Activated naive CD4-positive, alpha-beta T cell treated with anti-CD3 and anti-CD28 coated beads, Interleukin-2, amount 10 ng/mL, durations not matched to agents 7 days and 5 days (primary cell): ENCODE data around the gene DDIT4L.
"Not testable (repeated sequence)": the region's sequence is repeated elsewhere in the genome, so short reads cannot be mapped to it uniquely, and the experiment has no call there.

ENCODE experiments used
- CTCF ChIA-PET: fragments of 350-600 bp; sonication (Branson Sonifier 250); formaldehyde crosslinking; loops from one replicate; lab custom pipeline; 2021; ENCODE audit warnings: antibody characterized with exemption; lab: Charles Lee
- DNase-seq: peaks from one replicate; pipeline ENCODE4 v3.0.0-alpha.2; 2020
- H3K27ac Mint-ChIP-seq: one replicate; pipeline ENCODE4 v1.8.0; 2021; ENCODE audit warnings: mild to moderate bottlenecking, moderate library complexity, mixed read lengths
- H3K27me3 Mint-ChIP-seq: one replicate; pipeline ENCODE4 v1.8.0; 2021; ENCODE audit warnings: mild to moderate bottlenecking, mixed read lengths
- H3K36me3 Mint-ChIP-seq: one replicate; pipeline ENCODE4 v1.8.0; 2021; ENCODE audit warnings: mixed read lengths
- H3K4me1 Mint-ChIP-seq: one replicate; pipeline ENCODE4 v1.8.0; 2021; ENCODE audit warnings: mixed read lengths
- H3K4me3 Mint-ChIP-seq: one replicate; pipeline ENCODE4 v1.8.0; 2021; ENCODE audit warnings: mild to moderate bottlenecking, moderate library complexity, mixed read lengths
- H3K9me3 Mint-ChIP-seq: one replicate; pipeline ENCODE4 v1.8.0; 2021; ENCODE audit warnings: mixed read lengths

DDIT4L gene, protein sequence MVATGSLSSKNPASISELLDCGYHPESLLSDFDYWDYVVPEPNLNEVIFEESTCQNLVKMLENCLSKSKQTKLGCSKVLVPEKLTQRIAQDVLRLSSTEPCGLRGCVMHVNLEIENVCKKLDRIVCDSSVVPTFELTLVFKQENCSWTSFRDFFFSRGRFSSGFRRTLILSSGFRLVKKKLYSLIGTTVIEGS

DNA sequence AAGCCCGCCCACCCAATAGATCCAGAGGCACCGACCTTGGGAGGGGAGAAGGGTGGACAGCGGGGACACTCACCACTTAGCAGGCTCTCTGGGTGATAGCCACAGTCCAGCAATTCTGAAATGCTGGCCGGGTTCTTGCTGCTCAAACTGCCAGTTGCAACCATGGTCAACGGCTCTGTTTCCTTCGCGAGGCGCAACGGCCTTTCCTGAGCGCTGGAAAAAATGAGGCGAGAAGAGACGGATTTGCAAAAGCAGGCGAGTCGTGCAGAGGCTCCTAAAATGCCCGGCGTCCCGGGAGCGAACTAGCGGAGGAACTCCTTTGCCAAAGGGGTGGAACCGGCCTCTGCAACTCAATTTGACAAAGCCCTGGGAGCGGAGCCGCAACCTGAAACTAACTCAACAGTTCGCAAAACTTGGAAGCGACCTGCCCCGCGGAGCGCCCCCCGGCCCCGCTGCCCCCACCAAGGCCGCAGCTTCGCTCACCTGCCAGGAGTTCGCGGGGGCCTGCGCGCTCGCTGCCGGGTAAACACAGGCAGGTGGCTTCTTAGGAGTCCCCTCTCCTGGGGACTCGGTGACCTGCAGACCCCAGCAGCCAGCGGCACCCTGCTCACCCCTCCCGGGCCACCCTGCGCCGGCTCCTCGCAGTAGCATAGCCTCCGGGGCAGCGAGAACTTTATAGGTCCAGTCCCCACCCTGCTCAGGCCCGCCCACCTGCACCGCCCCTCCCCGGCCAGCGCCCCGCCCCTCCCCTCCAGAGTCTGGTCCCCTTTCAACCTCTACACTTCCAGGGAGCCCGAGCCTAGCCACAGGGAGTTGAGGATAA is at the start of gene DDIT4L:
Gene DDIT4L (minus strand): TSS at position 649 of the 823 bp plus-strand sequence. CDS start 485 bp downstream, at position 164.
- CTCF ChIA-PET = no interaction called here
- Mint-ChIP-seq H3K4me1 (peaks cover 15% of the 10 kb centered on the region), H3K9me3 (no peaks in the 10 kb centered on the region), H3K36me3 (no peaks in the 10 kb centered on the region), H3K27ac (peak within 1 kb of the TSS; percentile 11), H3K4me3 (peak within 1 kb of the TSS; percentile 65), H3K27me3 (peaks cover 39% of the 10 kb centered on the region)
- peak; percentile 21 for DNase-seq

DNA sequence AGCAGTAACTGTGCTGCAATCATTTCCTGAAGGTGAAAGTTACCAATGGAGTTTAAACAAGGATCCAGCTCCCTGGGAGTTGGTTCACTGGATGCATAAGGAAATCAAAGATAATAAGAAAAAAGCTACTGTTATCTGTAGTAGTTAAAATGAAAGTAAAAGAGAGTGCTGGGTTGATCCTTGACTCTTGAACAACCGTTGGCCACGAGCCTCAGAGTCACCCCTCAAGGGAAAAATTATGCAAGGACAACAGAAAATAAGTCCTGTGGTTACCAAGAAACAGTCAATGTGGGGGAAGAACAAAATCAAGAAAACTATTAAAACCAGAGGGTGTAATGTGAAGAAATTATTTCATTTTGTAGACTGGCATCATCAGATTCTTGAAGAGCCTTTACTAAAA is 49.7 kb upstream of the DDIT4L start:
- Mint-ChIP-seq H3K27me3 (peaks cover 4% of the 10 kb centered on the region), H3K36me3 (no peaks in the 10 kb centered on the region), H3K27ac (no peak overlapping the region), H3K4me3 (no peak overlapping the region), H3K9me3 (no peaks in the 10 kb centered on the region), H3K4me1 (no peaks in the 10 kb centered on the region)
- DNase-seq = no peak
- CTCF ChIA-PET = no interaction called here

DNA sequence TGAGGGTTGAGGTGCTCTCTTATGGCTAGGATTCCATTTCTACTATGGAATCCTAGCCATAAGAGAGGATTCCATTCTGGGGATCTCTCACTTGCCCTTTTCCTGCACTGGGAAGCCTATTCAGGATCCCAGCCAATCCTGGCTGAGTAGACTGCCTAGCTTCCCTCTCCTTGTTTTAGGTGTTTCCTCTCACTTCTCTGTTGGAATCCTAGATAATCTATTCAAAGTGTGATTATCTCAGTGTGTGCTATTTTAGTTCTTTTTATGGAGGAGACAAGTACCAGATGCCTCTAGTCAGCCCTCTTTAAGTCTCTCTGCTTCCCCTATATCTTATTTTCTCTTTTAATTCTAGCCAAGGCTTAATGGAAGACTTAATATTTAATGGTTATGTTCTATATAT is 34.5 kb upstream of the DDIT4L start:
- Mint-ChIP-seq H3K4me3 (no peak overlapping the region), H3K27ac (no peak overlapping the region)

DNA sequence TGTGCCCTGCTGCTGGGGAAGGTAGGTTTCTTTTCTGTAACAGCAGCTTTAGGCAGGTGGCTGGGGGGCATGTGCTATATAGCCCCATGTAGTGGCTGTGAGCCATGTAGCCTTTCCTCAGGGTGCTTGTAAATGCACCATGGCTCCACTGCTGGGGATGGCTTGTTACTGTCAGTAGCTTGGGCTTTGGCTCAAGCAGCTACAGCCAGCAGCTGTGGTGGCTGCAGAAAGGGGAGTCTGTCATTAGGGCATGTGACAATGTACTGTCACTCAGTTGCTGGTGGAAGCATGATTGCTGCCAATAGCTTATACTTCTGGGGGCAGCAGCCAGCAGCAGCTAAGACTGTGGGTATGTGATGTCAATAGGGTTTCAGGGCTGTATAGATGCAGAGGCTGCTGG is 33.9 kb upstream of the DDIT4L start:
- CTCF ChIA-PET = no interaction called here
- Mint-ChIP-seq H3K36me3 (no peaks in the 10 kb centered on the region), H3K9me3 (peaks cover 14% of the 10 kb centered on the region), H3K27ac (no peak overlapping the region), H3K4me3 (no peak overlapping the region), H3K4me1 (no peaks in the 10 kb centered on the region), H3K27me3 (no peaks in the 10 kb centered on the region)
- no peak for DNase-seq

More for the DNA sequence above, 34.5 kb upstream of the DDIT4L start:
- Mint-ChIP-seq H3K36me3 (no peaks in the 10 kb centered on the region), H3K4me1 (no peaks in the 10 kb centered on the region), H3K27me3 (no peaks in the 10 kb centered on the region), H3K9me3 (peaks cover 14% of the 10 kb centered on the region)
- DNase-seq = no peak
- CTCF ChIA-PET = no interaction called here

DNA sequence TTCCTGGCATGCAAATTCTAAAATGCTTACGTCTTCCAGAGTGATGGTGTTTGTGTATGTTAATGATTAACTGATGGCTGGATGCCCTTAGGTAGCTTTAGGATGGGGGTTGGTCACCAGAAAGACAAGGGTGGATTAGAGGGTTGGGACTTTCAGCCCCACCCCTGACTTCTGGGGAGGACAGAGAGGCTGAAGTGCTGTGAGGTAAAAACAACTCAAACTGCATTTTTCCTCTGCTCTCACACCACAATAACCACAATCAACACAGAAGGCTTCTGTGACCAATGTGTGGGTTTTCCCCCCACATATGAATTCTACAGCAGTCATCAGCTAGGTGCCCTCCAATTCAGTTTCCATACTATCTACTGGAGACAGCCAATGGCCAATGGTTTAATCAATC is 18.7 kb upstream of the DDIT4L start:
- CTCF ChIA-PET = no interaction called here
- no peak for DNase-seq
- peaks cover 4% of the 10 kb centered on the region for H3K4me1 Mint-ChIP-seq
- H3K9me3 Mint-ChIP-seq = no peaks in the 10 kb centered on the region
- H3K4me3 Mint-ChIP-seq = no peak overlapping the region
- no peak overlapping the region for H3K27ac Mint-ChIP-seq
- no peaks in the 10 kb centered on the region for H3K36me3 Mint-ChIP-seq
- H3K27me3 Mint-ChIP-seq = peaks cover 10% of the 10 kb centered on the region

DNA sequence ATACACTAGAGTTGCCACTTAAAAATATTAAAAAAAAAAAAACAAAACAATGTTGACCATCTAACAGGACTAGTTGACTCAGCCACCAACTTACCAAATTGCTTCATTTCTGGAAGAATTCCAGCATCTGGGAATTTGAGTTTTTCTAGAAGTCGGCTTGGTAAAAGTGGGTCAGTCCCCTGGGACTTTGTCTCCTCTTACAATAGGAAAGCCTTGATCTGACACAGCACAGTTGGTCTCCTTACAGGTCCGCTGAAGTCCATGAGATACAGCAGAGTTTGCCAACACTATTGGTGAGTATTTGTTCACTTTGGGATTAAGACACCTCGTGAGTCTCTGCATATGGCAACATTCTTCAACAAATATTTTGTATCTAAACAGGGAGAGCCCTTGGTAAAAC is 18.2 kb upstream of the DDIT4L start:
- peaks cover 4% of the 10 kb centered on the region for H3K4me1 Mint-ChIP-seq
- no peak overlapping the region for H3K4me3 Mint-ChIP-seq
- H3K27ac Mint-ChIP-seq = no peak overlapping the region
- H3K27me3 Mint-ChIP-seq = peaks cover 10% of the 10 kb centered on the region
- no peak for DNase-seq
- no peaks in the 10 kb centered on the region for H3K9me3 Mint-ChIP-seq
- CTCF ChIA-PET = no interaction called here
- no peaks in the 10 kb centered on the region for H3K36me3 Mint-ChIP-seq

DNA sequence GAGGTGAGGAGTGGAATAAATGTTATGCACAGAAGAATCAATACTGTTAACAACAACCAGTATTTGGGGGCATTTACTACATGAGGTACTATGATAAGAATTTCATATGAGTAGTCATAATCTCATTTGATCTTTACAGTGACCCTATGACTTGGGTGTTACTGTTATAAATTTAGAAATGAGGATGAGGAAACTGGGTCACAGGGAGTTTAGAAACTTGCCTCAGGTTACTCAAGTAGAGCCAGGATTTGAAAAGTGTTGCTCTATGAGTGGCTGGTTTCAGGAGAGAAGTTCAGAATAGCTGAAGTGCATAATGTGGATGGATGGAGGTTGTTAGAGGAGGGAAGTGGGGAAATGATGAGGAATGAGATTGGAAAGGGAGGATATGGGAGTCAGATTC is 16.6 kb upstream of the DDIT4L start:
- CTCF ChIA-PET = no interaction called here
- Mint-ChIP-seq H3K27me3 (peaks cover 10% of the 10 kb centered on the region), H3K9me3 (no peaks in the 10 kb centered on the region), H3K36me3 (no peaks in the 10 kb centered on the region), H3K4me1 (peaks cover 4% of the 10 kb centered on the region), H3K4me3 (no peak overlapping the region), H3K27ac (no peak overlapping the region)
- DNase-seq = no peak

DNA sequence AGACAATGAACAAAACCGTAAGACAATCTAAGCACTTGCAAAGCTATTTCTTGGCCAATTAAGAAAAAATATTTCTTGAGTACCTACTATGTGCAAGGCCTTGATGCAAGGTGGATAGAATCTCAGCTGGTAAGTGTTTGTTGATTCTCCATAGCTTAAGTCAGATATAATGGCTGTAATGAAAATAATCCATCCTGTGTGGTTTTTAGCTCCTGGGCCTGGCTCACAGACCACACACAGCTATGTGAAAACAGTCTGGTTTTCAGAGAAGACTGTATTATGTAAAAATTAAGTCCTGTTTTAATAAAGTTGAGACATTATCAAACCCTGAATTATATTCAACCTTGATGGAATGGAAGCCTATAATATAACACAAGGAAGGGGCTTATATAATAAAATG is 7.8 kb upstream of the DDIT4L start:
- no peaks in the 10 kb centered on the region for H3K4me1 Mint-ChIP-seq
- no peaks in the 10 kb centered on the region for H3K36me3 Mint-ChIP-seq
- CTCF ChIA-PET = interaction anchor here (1.4 to 1.7 kb wide), 2 partner anchors 10 to 102 kb away, joined by 3 to 4 read pairs; no protein-coding TSS in a partner anchor
- no peak for DNase-seq
- H3K27me3 Mint-ChIP-seq = peaks cover 8% of the 10 kb centered on the region
- no peak overlapping the region for H3K27ac Mint-ChIP-seq
- H3K4me3 Mint-ChIP-seq = no peak overlapping the region
- H3K9me3 Mint-ChIP-seq = no peaks in the 10 kb centered on the region

DNA sequence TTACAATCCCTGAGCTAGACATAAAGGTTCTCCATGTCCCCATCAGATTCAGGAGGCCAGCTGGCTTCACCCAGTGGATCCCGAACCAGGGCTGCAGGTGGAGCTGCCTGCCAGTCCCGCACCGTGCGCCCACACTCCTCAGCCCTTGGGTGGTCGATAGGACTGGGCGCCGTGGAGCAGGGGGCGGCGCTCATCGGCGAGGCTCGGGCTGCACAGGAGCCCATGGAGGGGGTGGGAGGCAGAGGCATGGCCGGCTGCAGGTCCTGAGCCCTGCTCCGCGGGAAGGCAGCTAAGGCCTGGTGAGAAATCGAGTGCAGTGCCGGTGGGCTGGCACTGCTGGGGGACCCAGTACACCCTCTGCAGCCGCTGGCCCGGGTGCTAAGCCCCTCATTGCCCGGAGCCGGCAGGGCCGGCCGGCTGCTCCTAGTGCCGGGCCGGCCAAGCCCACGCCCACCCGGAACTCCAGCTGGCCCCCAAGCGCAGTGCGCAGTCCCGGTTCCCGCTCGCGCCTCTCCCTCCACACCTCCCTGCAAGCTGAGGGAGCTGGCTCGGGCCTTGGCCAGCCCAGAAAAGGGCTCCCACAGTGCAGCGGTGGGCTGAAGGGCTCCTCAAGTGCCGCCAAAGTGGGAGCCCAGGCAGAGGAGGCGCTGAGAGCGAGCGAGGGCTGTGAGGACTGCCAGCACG is 6.3 kb upstream of the DDIT4L start:
- not testable (repeated sequence) for H3K9me3 Mint-ChIP-seq, H3K36me3 Mint-ChIP-seq, H3K4me3 Mint-ChIP-seq, H3K27ac Mint-ChIP-seq, DNase-seq, H3K4me1 Mint-ChIP-seq
- H3K27me3 Mint-ChIP-seq = peaks cover 11% of the 10 kb centered on the region
- CTCF ChIA-PET = interaction anchor here (1.4 kb wide), 1 partner anchor 9 kb away, joined by 4 read pairs; no protein-coding TSS in a partner anchor

DNA sequence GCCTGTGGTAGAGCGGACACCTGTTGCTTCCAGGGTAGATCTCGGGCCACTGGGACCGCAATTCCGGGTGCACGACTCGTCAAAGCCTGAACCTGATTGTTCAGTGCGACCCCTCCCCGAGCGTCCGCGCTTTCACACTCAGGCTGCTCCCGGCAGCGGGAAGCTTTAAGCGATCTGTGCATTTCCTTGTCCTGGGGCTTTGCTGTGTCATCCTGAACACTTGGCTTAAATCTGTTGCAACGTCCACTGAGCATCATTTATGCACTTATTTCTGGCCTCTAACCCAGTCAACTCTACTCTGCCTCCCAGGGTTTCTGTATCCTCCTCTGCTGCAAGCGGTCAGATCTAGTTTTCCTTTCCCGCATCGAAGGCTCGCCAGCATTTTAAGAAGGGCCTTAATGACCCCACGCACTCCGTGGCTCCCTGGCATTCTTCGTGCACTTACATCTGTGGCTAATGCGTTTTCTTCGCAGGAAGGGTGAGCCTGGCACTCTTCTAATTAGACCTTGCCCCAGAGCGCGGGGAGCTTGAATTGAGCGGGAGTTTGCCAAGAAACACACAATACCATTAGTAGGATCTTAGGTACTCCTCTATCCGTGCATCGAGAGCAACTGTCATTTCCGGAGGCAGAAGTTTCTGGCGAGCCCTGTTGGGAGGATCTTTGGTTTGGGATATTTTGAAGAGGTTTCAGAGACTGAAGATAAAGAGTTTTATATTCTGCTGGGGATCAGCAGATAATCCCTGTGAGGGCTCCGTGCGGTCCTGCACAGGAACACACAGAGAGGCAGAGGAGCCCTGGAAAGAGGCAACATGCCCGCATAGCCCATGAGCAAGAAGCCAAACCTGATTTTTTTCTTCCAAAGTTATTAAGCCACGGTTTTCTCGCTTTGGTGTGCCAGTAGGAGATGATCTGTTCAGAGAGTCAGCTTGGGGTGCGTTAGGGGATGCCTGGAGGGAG is 654 bp upstream of the DDIT4L start:
- no peaks in the 10 kb centered on the region for H3K9me3 Mint-ChIP-seq
- CTCF ChIA-PET = no interaction called here
- peak overlapping the region; percentile 65 for H3K4me3 Mint-ChIP-seq
- H3K4me1 Mint-ChIP-seq = peaks cover 15% of the 10 kb centered on the region
- H3K36me3 Mint-ChIP-seq = no peaks in the 10 kb centered on the region
- H3K27ac Mint-ChIP-seq = peak overlapping the region; percentile 11
- peaks cover 46% of the 10 kb centered on the region for H3K27me3 Mint-ChIP-seq
- no peak for DNase-seq

DNA sequence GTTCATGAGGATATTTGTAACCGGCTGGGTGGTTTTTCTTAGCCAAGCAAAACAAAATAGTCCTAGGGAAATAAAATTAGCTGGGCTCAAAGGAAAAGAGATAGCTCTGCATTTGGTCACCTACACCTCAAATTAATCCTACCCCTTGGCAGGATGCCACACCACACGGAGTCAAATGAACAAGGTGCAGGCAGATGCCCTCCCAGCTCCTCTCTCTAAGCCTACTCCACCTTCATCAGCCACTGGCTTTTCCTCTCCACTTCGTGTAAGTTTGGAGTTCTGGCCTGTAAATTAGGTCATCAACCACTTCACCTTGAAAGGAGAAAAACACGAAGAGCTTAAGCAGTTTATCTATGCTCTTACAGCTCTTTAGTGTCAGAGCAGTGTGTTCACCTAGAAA is 1.4 kb downstream of the DDIT4L start:
- CTCF ChIA-PET = no interaction called here

DNA sequence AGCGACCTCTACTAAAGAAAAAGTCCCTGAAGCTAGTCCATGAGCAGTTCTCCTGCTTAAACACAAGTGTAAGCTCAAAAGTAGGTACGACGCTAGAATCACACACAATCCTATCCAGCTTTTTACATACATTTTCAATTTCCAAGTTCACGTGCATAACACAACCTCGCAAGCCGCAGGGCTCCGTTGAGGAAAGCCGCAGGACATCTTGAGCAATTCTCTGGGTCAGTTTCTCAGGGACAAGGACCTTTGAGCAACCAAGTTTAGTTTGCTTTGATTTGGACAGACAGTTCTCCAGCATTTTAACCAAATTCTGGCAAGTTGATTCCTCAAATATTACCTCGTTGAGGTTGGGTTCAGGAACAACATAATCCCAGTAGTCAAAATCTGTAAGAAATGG is 2.5 kb downstream of the DDIT4L start:
- Mint-ChIP-seq H3K36me3 (no peaks in the 10 kb centered on the region), H3K27me3 (peaks cover 41% of the 10 kb centered on the region), H3K4me3 (no peak overlapping the region), H3K4me1 (peaks cover 15% of the 10 kb centered on the region), H3K9me3 (no peaks in the 10 kb centered on the region), H3K27ac (no peak overlapping the region)
- CTCF ChIA-PET = interaction anchor here (1.7 kb wide), 1 partner anchor 9 kb away, joined by 4 read pairs; no protein-coding TSS in a partner anchor
- DNase-seq = no peak

More for the DNA sequence above, 1.4 kb downstream of the DDIT4L start:
- no peak for DNase-seq
- H3K27me3 Mint-ChIP-seq = peaks cover 41% of the 10 kb centered on the region
- peaks cover 15% of the 10 kb centered on the region for H3K4me1 Mint-ChIP-seq
- no peak overlapping the region for H3K27ac Mint-ChIP-seq
- H3K9me3 Mint-ChIP-seq = no peaks in the 10 kb centered on the region
- no peaks in the 10 kb centered on the region for H3K36me3 Mint-ChIP-seq
- no peak overlapping the region for H3K4me3 Mint-ChIP-seq

DNA sequence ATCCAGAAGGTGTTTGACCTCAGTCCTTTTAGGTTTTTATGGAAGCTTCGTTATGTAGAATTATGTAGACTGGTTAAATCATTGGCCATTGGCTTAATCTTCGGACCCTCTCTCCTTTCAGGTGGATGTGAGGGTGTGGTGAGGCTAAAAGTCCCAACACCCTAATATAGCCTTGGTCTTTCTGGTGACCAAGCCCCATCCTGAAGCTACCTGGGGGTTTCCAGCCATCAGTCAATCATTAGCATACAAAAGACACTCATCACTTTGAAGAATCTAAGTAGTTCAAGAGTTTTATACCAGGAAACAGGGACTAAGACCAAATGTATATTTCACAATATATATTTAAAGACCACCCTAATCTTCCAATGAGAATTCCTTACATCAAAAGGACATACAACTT is 5.5 kb downstream of the DDIT4L start:
- peaks cover 8% of the 10 kb centered on the region for H3K4me1 Mint-ChIP-seq
- CTCF ChIA-PET = no interaction called here
- peaks cover 25% of the 10 kb centered on the region for H3K27me3 Mint-ChIP-seq
- H3K27ac Mint-ChIP-seq = no peak overlapping the region
- no peak for DNase-seq
- no peaks in the 10 kb centered on the region for H3K9me3 Mint-ChIP-seq
- H3K36me3 Mint-ChIP-seq = no peaks in the 10 kb centered on the region
- no peak overlapping the region for H3K4me3 Mint-ChIP-seq
